ENCODE results near the gene EPHA3. TPM values are rescaled to one million over a fixed set of nuclear protein-coding genes. Genes with fewer than 3 reads are reported as not detected.

The EPHA3 gene
- total RNA-seq, 2 experiments from 2014 or later = 0.12 to 0.20 TPM

DNA sequence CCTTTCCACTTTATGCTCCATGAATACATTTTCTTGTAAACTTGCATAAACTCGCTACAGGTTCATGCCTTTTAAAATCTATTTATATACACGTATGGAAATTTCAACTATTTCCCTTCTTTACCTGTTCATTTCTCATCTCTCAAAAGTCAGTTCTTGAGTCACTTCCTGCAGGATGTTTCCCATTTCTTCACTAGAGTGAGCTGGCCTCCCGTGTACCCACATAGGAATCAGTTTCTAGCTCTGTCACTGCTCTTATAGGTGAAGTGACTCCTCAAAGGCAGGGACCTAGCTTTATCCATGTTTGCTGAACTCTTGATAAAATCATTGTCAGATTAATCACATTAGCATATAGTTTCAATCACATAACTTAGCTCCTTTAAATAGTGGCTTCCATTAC lies 259.7 kb downstream of the EPHA3 start:
- H3K36me3 Mint-ChIP-seq = no peaks in the 10 kb centered on the region
- H3K4me3 Mint-ChIP-seq = no peak overlapping the region
- H3K27ac Mint-ChIP-seq = no peak overlapping the region
- peaks cover 5% of the 10 kb centered on the region for H3K9me3 Mint-ChIP-seq
- DNase-seq = no peak
- no peaks in the 10 kb centered on the region for H3K27me3 Mint-ChIP-seq
- no peaks in the 10 kb centered on the region for H3K4me1 Mint-ChIP-seq

DNA sequence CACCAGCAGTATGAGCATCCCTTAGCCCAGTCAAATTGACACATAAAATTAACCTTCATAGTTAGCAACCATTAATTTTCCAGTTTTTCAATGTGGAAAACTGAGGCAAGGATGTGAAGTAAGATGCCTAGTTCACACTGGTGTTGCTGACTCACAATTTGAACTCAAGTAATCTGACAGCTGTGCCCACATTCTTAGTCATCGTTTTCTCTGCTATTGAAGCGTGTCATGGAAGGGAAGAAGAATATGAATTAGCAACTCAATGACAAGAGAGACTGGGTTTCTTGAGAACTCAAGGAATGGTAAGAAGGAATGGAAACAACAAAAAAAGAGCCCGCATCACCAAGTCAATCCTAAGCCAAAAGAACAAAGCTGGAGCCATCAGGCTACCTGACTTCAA lies 261.4 kb downstream of the EPHA3 start:
- H3K27ac Mint-ChIP-seq = no peak overlapping the region
- no peak overlapping the region for H3K4me3 Mint-ChIP-seq
- no peak for DNase-seq
- H3K27me3 Mint-ChIP-seq = no peaks in the 10 kb centered on the region
- H3K9me3 Mint-ChIP-seq = peaks cover 8% of the 10 kb centered on the region
- no peaks in the 10 kb centered on the region for H3K36me3 Mint-ChIP-seq
- H3K4me1 Mint-ChIP-seq = no peaks in the 10 kb centered on the region

DNA sequence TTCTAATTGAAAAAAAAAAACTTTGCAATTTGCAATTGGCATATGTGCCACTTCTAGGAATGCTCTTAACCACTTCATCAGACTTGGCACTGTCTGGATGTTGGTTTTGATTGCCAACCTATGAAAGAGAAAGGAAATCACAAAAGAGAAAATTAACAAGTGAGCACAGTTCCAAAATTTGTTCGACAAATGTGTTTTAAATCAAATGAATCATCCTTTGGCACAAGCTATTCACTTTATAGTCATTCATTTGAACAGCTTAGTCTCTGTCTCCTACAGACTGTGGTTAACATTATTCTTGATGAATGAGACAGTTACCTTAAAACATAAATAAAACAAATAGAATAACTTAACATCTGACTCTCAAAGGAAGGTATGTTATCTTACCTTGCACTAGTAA lies 265.0 kb downstream of the EPHA3 start:
- H3K4me1 Mint-ChIP-seq = no peaks in the 10 kb centered on the region
- H3K27ac Mint-ChIP-seq = no peak overlapping the region
- DNase-seq = no peak
- H3K36me3 Mint-ChIP-seq = no peaks in the 10 kb centered on the region
- no peak overlapping the region for H3K4me3 Mint-ChIP-seq
- H3K27me3 Mint-ChIP-seq = no peaks in the 10 kb centered on the region
- peaks cover 8% of the 10 kb centered on the region for H3K9me3 Mint-ChIP-seq

DNA sequence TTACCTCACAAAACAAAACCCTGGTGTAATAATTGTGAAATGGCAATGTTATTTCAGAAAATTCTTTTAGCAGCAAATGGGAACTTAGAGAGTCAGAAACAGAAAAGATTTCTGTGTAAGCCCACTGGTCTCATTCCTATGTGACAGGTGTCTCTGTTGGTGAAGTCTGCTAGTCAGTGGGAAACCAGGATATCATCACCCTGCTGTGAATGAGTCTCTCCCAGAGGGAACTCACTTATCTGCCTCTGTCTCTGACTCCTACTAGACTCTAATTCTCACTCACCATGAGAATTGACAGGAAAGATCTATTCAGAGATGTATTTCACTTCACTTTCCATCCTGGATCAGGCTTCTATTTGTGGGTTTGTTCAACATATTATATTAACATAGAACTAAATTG lies 266.0 kb downstream of the EPHA3 start:
- H3K9me3 Mint-ChIP-seq = peaks cover 8% of the 10 kb centered on the region
- H3K27me3 Mint-ChIP-seq = no peaks in the 10 kb centered on the region
- DNase-seq = no peak
- H3K27ac Mint-ChIP-seq = no peak overlapping the region
- H3K4me3 Mint-ChIP-seq = no peak overlapping the region
- H3K4me1 Mint-ChIP-seq = no peaks in the 10 kb centered on the region
- no peaks in the 10 kb centered on the region for H3K36me3 Mint-ChIP-seq

DNA sequence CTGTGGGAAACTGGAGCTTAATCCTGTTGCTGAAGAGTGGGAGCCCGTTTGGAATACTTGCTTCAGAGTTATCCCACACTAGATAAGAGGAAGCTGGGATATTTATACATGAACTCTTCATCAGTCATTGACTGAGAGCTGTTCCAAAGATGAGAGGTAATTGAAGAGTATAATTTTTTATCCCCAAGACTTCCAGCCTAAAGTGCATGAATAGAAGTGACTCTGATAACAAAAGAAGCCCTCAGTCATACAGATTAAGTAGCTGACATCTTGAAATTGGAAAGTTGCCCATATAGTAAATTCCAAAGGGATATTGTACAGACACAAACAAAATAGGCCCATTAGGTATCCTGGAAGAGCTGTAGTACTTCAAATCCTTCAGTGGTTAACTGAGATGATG lies 268.0 kb downstream of the EPHA3 start:
- Mint-ChIP-seq H3K27me3 (no peaks in the 10 kb centered on the region), H3K4me1 (no peaks in the 10 kb centered on the region), H3K4me3 (no peak overlapping the region), H3K9me3 (peaks cover 4% of the 10 kb centered on the region), H3K36me3 (no peaks in the 10 kb centered on the region), H3K27ac (no peak overlapping the region)
- DNase-seq = no peak

DNA sequence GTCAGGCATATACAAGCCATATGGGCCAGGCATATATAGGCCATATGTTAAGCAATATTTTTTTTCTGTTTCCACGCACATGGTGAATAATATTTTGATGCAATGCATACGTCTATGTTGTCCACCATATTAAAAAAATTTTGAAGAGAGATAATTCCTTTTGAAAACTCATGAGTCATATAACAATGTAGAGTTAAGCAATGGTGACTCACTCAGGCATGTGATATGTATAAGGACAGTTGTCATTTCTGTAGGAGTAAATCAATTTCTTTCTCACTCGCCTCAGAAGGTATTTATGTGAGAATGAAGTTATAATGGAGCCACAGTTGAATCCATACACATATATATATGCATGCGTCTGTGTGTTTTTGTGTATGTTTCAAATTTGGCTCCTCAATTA lies 272.6 kb downstream of the EPHA3 start:
- Mint-ChIP-seq H3K36me3 (no peaks in the 10 kb centered on the region), H3K9me3 (peaks cover 3% of the 10 kb centered on the region), H3K4me1 (no peaks in the 10 kb centered on the region), H3K27me3 (no peaks in the 10 kb centered on the region), H3K4me3 (no peak overlapping the region), H3K27ac (no peak overlapping the region)
- DNase-seq = no peak

DNA sequence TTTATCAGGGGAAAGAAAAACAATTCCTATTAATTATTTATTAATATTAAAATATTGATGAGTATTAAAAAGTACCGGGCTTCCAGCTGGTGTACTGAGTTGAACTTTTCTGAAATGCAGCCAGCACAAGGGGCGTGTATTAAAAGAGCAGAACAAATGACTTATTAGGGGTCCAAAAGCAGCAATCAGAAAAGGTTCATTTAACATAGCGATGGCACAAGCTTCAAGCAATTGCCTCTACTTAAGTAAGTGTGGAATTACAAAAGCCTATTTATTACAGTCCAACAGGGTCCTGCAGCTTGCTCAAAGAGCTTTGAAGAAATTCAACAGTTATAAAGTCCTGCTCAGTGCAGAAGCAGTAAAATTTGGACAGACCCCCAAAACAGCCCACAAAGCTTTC lies 285.6 kb downstream of the EPHA3 start:
- H3K4me3 Mint-ChIP-seq = no peak overlapping the region
- DNase-seq = no peak
- no peaks in the 10 kb centered on the region for H3K4me1 Mint-ChIP-seq
- H3K9me3 Mint-ChIP-seq = peaks cover 2% of the 10 kb centered on the region
- H3K27me3 Mint-ChIP-seq = no peaks in the 10 kb centered on the region
- H3K36me3 Mint-ChIP-seq = no peaks in the 10 kb centered on the region
- no peak overlapping the region for H3K27ac Mint-ChIP-seq

DNA sequence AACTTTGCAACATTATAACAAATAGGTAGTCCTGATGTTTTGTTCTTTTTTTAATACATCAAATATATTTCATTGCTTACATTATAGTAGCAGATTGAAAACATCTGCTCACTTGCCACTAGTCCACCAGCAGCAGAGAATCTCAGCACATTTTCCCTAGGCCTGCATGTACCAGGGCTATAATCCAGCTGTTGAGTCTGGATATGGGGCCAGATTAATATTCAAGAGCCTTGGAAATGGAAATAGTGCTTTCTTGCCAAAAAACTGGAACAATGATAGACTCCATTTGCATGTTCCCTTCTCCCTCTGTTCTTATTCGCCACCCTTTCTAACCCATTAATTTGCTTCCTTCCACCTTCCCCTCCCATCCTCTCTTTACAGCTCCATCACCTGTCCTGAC lies 288.0 kb downstream of the EPHA3 start:
- H3K36me3 Mint-ChIP-seq = no peaks in the 10 kb centered on the region
- no peak for DNase-seq
- H3K9me3 Mint-ChIP-seq = peaks cover 2% of the 10 kb centered on the region
- H3K4me3 Mint-ChIP-seq = no peak overlapping the region
- no peaks in the 10 kb centered on the region for H3K4me1 Mint-ChIP-seq
- H3K27me3 Mint-ChIP-seq = no peaks in the 10 kb centered on the region
- no peak overlapping the region for H3K27ac Mint-ChIP-seq

DNA sequence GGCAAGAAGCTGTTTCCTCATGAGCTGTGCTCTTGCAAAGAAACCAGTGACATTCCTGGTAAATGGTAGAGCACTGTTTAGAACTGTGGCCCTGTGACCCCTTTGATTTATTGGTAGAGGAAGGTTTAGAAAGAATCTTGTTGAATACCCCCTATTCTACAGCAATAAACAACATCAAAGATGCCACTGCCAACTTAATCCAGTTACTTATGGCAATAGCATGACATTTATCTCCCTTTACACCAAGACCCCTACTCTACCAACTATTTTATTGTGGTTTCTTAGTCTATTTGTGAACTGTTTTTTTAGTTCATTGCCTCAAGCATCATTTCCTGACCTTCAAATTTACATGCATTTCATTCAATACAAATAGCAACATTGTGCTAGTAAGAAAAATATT lies 288.6 kb downstream of the EPHA3 start:
- no peaks in the 10 kb centered on the region for H3K4me1 Mint-ChIP-seq
- no peak for DNase-seq
- H3K36me3 Mint-ChIP-seq = no peaks in the 10 kb centered on the region
- H3K9me3 Mint-ChIP-seq = peaks cover 2% of the 10 kb centered on the region
- no peak overlapping the region for H3K27ac Mint-ChIP-seq
- no peaks in the 10 kb centered on the region for H3K27me3 Mint-ChIP-seq
- H3K4me3 Mint-ChIP-seq = no peak overlapping the region

DNA sequence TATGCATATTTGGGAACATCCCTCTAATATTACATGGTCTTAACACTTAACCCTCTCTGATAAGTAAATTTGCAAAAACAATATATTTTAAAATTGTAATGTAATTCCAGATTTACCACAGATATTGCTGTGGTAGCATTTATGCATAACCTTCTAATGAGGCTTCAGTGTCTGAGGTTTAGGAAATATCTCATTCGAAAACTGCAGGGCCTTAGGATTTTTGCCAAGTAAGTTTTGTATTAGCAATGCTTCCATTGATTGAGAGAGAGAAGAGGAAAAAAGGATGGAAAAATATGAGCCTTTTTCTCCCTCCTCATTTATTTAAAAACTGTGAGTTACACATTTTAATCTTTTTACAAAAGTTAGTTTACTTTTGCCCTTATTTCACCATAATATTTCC lies 294.6 kb downstream of the EPHA3 start:
- Mint-ChIP-seq H3K27me3 (no peaks in the 10 kb centered on the region), H3K27ac (no peak overlapping the region), H3K9me3 (no peaks in the 10 kb centered on the region), H3K4me3 (no peak overlapping the region), H3K4me1 (no peaks in the 10 kb centered on the region), H3K36me3 (no peaks in the 10 kb centered on the region)
- no peak for DNase-seq

DNA sequence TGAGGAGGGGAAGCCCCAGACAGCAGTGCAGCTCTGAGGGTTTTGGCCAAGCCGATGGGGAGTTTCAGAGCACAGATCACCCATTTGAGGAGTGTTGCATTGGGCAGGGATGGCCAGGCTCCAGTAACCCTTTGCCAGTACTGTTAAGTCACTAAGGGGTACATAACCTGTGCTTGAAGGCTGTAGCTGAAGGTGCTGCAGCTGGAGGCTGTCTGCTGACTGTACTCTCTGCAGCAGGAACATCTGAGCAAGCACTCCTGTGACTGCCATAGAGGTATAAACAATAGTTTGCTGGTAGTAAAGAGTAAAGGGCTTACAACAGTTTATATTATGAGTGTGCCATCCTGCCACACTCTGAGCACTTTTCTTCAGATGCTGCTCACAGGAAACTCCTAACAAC lies 297.8 kb downstream of the EPHA3 start:
- H3K4me3 Mint-ChIP-seq = no peak overlapping the region

DNA sequence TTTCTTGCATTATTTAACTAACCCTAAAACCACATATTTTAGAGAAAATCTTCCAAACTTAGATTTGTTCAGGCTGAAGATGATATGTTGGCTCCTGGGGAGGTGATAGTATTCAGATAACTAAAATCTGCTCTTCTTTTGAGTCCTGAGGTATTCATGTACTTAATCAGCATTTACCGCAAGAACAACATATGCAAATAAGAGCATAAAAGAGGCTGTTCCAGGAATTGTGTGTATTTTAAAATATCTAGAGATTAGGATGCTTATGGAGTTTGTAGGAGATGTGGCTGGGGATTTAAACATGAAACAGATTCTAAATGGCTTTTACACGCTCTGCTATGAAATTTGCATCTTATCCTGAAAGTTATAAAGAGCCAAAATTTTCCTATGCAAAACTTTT lies 298.2 kb downstream of the EPHA3 start:
- H3K27ac Mint-ChIP-seq = no peak overlapping the region
- peaks cover 2% of the 10 kb centered on the region for H3K9me3 Mint-ChIP-seq
- H3K27me3 Mint-ChIP-seq = no peaks in the 10 kb centered on the region
- H3K4me3 Mint-ChIP-seq = no peak overlapping the region
- no peaks in the 10 kb centered on the region for H3K4me1 Mint-ChIP-seq
- DNase-seq = no peak
- no peaks in the 10 kb centered on the region for H3K36me3 Mint-ChIP-seq

More for the DNA sequence above, 297.8 kb downstream of the EPHA3 start:
- Mint-ChIP-seq H3K27ac (no peak overlapping the region), H3K27me3 (no peaks in the 10 kb centered on the region), H3K9me3 (peaks cover 2% of the 10 kb centered on the region), H3K36me3 (no peaks in the 10 kb centered on the region), H3K4me1 (no peaks in the 10 kb centered on the region)
- no peak for DNase-seq

DNA sequence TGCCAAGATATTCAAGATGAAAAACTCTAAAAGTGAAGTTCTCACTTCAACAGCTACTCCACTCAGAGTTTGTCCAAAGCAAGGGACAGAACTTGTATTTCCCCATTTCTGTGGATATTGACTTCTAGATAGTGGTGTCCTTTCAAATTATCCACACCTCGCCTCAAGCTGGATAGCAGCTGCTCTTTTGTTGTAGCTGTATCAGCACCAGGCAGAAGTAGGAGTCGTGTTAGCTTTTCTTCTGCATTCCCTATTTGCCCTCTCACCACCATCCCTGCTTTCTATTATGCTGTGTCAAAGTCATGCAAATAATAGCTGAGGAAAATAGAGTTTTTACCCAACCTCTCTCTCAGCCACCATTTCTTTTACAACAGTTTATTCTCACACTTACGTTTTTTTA lies 303.8 kb downstream of the EPHA3 start:
- H3K27me3 Mint-ChIP-seq = no peaks in the 10 kb centered on the region
- H3K4me3 Mint-ChIP-seq = no peak overlapping the region
- H3K36me3 Mint-ChIP-seq = no peaks in the 10 kb centered on the region
- no peaks in the 10 kb centered on the region for H3K4me1 Mint-ChIP-seq
- H3K27ac Mint-ChIP-seq = no peak overlapping the region
- H3K9me3 Mint-ChIP-seq = peaks cover 2% of the 10 kb centered on the region
- DNase-seq = no peak

DNA sequence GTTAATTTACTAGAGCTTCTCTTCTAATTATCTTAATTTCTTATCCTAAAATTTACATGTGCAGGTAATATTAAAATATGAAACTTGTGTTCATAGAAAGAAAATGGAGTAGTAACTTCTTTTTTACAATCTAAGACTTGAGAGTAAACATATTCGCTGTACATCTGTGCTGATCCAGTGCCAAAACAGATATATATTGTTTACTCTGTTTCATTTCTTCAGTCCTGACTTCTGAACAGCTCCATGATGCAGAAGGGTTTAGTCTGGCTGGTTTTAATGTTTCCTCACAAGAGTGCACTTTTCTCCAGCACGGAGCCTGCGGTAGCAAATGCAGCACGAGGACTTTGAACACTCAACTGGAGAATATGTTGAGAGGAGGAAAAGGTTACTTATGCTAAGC lies 306.8 kb downstream of the EPHA3 start:
- no peak overlapping the region for H3K4me3 Mint-ChIP-seq
- no peak overlapping the region for H3K27ac Mint-ChIP-seq
- no peaks in the 10 kb centered on the region for H3K36me3 Mint-ChIP-seq
- no peaks in the 10 kb centered on the region for H3K4me1 Mint-ChIP-seq
- no peaks in the 10 kb centered on the region for H3K9me3 Mint-ChIP-seq
- DNase-seq = no peak
- H3K27me3 Mint-ChIP-seq = no peaks in the 10 kb centered on the region

DNA sequence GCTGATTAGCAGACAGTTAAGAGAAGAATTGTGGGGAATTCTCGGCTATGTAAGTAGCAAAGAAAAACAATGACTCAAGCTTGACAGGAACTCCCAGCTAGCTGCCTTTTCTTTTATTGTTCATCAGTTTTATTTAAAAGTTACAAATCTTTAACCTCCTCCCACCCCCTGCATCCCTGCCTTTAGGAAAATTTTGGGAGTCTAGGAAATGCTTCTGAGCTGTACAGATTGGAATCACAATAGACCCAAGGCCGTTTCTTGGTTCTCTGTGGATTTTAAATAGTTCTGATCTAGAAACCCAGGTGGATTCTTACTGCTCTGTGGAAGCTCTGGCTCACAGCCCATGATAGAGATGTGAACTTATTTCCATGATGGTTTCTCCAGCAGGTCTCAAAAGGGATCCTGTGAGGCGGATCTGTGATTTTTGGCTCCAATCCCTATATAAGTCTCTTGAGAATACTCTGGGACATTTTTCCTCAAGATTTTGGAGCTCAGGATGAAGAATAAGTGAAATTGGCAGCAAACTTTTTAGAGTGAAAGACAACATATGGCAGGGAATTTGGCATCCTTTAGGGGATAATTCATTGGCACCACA lies 312.3 kb downstream of the EPHA3 start:
- Mint-ChIP-seq H3K9me3 (peaks cover 2% of the 10 kb centered on the region), H3K27ac (no peak overlapping the region), H3K4me3 (no peak overlapping the region), H3K36me3 (no peaks in the 10 kb centered on the region), H3K27me3 (no peaks in the 10 kb centered on the region), H3K4me1 (no peaks in the 10 kb centered on the region)
- no peak for DNase-seq

DNA sequence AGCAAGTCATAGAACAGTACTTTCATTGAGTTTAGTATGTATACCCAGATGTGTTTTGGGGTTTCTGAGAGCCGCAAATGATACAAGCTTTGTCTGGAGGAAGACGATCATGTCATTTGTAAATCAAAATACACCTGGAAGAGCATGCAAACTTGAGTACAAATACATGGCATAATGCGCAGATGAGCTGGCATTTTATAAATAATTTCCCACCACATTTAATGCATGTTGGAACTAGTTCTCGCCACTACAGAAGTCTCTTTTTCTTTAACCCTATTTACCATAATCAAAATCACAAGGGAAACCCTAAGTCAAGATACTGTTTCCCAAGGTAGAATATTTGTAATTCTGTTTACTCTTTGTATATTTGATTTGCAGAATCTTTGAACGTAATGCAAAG lies 318.6 kb downstream of the EPHA3 start:
- Mint-ChIP-seq H3K27ac (no peak overlapping the region), H3K27me3 (no peaks in the 10 kb centered on the region), H3K9me3 (peaks cover 2% of the 10 kb centered on the region), H3K4me3 (no peak overlapping the region), H3K36me3 (no peaks in the 10 kb centered on the region), H3K4me1 (no peaks in the 10 kb centered on the region)
- no peak for DNase-seq

Data from activated naive CD8-positive, alpha-beta T cell treated with anti-CD3 and anti-CD28 coated beads for 36 hours (primary cell).